ENCODE results near the gene ZFYVE9.

Gene ZFYVE9

GRCh38 chr1:52263153-52263910 is 121.4 kb downstream of the ZFYVE9 start:
- DNase-seq = no peak

GRCh38 chr1:52264530-52265115 is 122.7 kb downstream of the ZFYVE9 start:
- DNase-seq = no peak

- DNase-seq = no peak
These were observed 124.6 kb downstream of the ZFYVE9 start for GRCh38 chr1:52266507-52266906.

GRCh38 chr1:52268372-52268771 is 126.5 kb downstream of the ZFYVE9 start:
- DNase-seq = no peak

- no peak for DNase-seq
These were observed 139.6 kb downstream of the ZFYVE9 start for GRCh38 chr1:52281518-52281917.

- no peak for DNase-seq
These were observed 146.4 kb downstream of the ZFYVE9 start for GRCh38 chr1:52288286-52288685.

- no peak for DNase-seq
These were observed 152.7 kb downstream of the ZFYVE9 start for GRCh38 chr1:52294580-52294979.

GRCh38 chr1:52296345-52296744 is 154.5 kb downstream of the ZFYVE9 start:
- DNase-seq = no peak

GRCh38 chr1:52305417-52306226 is 163.7 kb downstream of the ZFYVE9 start:
- no peak for DNase-seq

- DNase-seq = no peak
These were observed 164.5 kb downstream of the ZFYVE9 start for GRCh38 chr1:52306227-52307006.

GRCh38 chr1:52321061-52321460 is 179.2 kb downstream of the ZFYVE9 start:
- no peak for DNase-seq

GRCh38 chr1:52323731-52324130 is 181.8 kb downstream of the ZFYVE9 start:
- no peak for DNase-seq

GRCh38 chr1:52325786-52326185 is 183.9 kb downstream of the ZFYVE9 start:
- no peak for DNase-seq

- no peak for DNase-seq
These were observed 186.7 kb downstream of the ZFYVE9 start for GRCh38 chr1:52328615-52329014.

GRCh38 chr1:52332411-52332810 is 190.5 kb downstream of the ZFYVE9 start:
- no peak for DNase-seq

- no peak for DNase-seq
These were observed 193.1 kb downstream of the ZFYVE9 start for GRCh38 chr1:52334906-52335528.

- DNase-seq = no peak
These were observed 195.6 kb downstream of the ZFYVE9 start for GRCh38 chr1:52337439-52337838.

- DNase-seq = no peak
These were observed 199.9 kb downstream of the ZFYVE9 start for GRCh38 chr1:52341655-52342260.

- DNase-seq = no peak
These were observed 202.1 kb downstream of the ZFYVE9 start for GRCh38 chr1:52343979-52344378.

- no peak for DNase-seq
These were observed 203.4 kb downstream of the ZFYVE9 start for GRCh38 chr1:52345252-52345651.

GRCh38 chr1:52346653-52347052 is 204.8 kb downstream of the ZFYVE9 start:
- DNase-seq = no peak

- no peak for DNase-seq
These were observed 206.9 kb downstream of the ZFYVE9 start for GRCh38 chr1:52348704-52349300.

Data from activated effector memory CD4-positive, alpha-beta T cell treated with Interleukin-2 at 50 U/mL for 16 hours (primary cell).